SK-N-SH (cell line): Measurements from ENCODE around the gene PLD1. TPM values are rescaled to one million over a fixed set of nuclear protein-coding genes. Genes with fewer than 3 reads are reported as not detected.

Experiments
- CTCF ChIA-PET: fragments of 300-600, 350-600 bp; formaldehyde crosslinking; extraction: SDS; loops from one replicate; lab custom pipeline; 2021; lab: Yijun Ruan, JAX
- POLR2A ChIA-PET: fragments of 350-600 bp; sonication (Branson Sonifier 250); formaldehyde crosslinking; extraction: SDS; loops from one replicate; lab custom pipeline; 2020; ENCODE audit warnings: antibody characterized with exemption, inconsistent platforms; lab: Yijun Ruan, JAX
- DNase-seq: peaks from one replicate; pipeline ENCODE4 v3.0.0; 2012
- H2AFZ ChIP-seq: fragments of 200-600 bp; sonication (generic); 2 replicates; pipeline ENCODE4 v1.8.1; 2016; ENCODE audit warnings: antibody characterized with exemption, mild to moderate bottlenecking, low read depth
- H3F3A ChIP-seq: fragments of 200-600 bp; sonication (generic); replicated peaks from 2 replicates; pipeline ENCODE3; 2016; ENCODE audit warnings: antibody characterized with exemption, mild to moderate bottlenecking; ENCODE audit not compliant: insufficient read depth
- H3K27ac ChIP-seq, 2 experiments: fragments of 200-500 bp in 1 of 2; fragments of 200-600 bp in 1 of 2; sonication (Bioruptor generic) in 1 of 2; sonication (generic), shearing (Covaris generic) in 1 of 2; 2 replicates each; pipeline versions ENCODE4 v1.5.1 to v1.6.1; 2014 to 2016; ENCODE audit warnings: low read depth in 2 of 2, inconsistent platforms in 1 of 2, low read length in 1 of 2, mild to moderate bottlenecking in 1 of 2, mixed read lengths in 1 of 2
- H3K27me3 ChIP-seq: fragments of 200-600 bp; sonication (generic), shearing (Covaris generic); 2 replicates; pipeline ENCODE4 v1.6.1; 2016; ENCODE audit warnings: mixed run types; ENCODE audit not compliant: insufficient read depth
- H3K36me3 ChIP-seq, 2 experiments: fragments of 200-500 bp in 1 of 2; fragments of 200-600 bp in 1 of 2; sonication (Bioruptor generic) in 1 of 2; sonication (generic) in 1 of 2; replicated peaks in 1 of 2; 2 replicates each; pipeline versions ENCODE3 to v1.5.1; 2014 to 2016; ENCODE audit warnings: low read length in 1 of 2, mild to moderate bottlenecking in 1 of 2; ENCODE audit not compliant: insufficient read depth in 2 of 2, control insufficient read depth in 1 of 2
- H3K4me1 ChIP-seq, 2 experiments: fragments of 200-500 bp in 1 of 2; fragments of 200-600 bp in 1 of 2; sonication (Bioruptor generic) in 1 of 2; sonication (generic), shearing (Covaris generic) in 1 of 2; 2 replicates each; pipeline versions ENCODE4 v1.5.1 to v1.6.1; 2014 to 2016; ENCODE audit warnings: low read depth in 1 of 2, low read length in 1 of 2, mixed run types in 1 of 2; ENCODE audit not compliant: insufficient read depth in 2 of 2, control insufficient read depth in 1 of 2
- H3K4me2 ChIP-seq: fragments of 200-600 bp; sonication (generic), shearing (Covaris generic); 2 replicates; pipeline ENCODE4 v1.6.1; 2017; ENCODE audit warnings: mixed run types
- H3K4me3 ChIP-seq, 2 experiments: fragments of 200-500 bp in 1 of 2; fragments of 200-600 bp in 1 of 2; sonication (Bioruptor generic) in 1 of 2; sonication (generic), shearing (Covaris generic) in 1 of 2; 2 replicates each; pipeline versions ENCODE4 v1.5.1 to v1.8.1; 2014 to 2016; ENCODE audit warnings: low read depth in 2 of 2, inconsistent platforms in 1 of 2, low read length in 1 of 2, mild to moderate bottlenecking in 1 of 2, mixed read lengths in 1 of 2, moderate library complexity in 1 of 2
- H3K79me2 ChIP-seq: fragments of 200-600 bp; sonication (generic); 2 replicates; pipeline ENCODE4 v1.8.1; 2017; ENCODE audit warnings: mild to moderate bottlenecking; ENCODE audit not compliant: insufficient read depth
- H3K9ac ChIP-seq: fragments of 200-600 bp; sonication (generic); 2 replicates; pipeline ENCODE4 v1.6.1; 2017; ENCODE audit warnings: mixed run types
- H3K9me2 ChIP-seq: fragments of 200-600 bp; sonication (generic); 2 replicates; pipeline ENCODE4 v1.6.1; 2017; ENCODE audit warnings: mixed run types
- H3K9me3 ChIP-seq: fragments of 200-600 bp; sonication (generic); 2 replicates; pipeline ENCODE4 v1.6.1; 2017; ENCODE audit warnings: mixed run types, mild to moderate bottlenecking, moderate library complexity
- H4K20me1 ChIP-seq: fragments of 200-600 bp; sonication (generic); 2 replicates; pipeline ENCODE4 v1.6.1; 2017; ENCODE audit warnings: mild to moderate bottlenecking, mixed run types; ENCODE audit not compliant: insufficient read depth
- ELF1 ChIP-seq: IDR thresholded peaks from 2 replicates; pipeline ENCODE4 v1.4.0; 2012
- EP300 ChIP-seq, 2 experiments: IDR thresholded peaks; 2 replicates each; pipeline versions ENCODE4 v1.4.0 to v1.6.1; 2012; ENCODE audit warnings: borderline replicate concordance in 1 of 2, low read depth in 1 of 2, low read length in 1 of 2
- EZH2phosphoT487 ChIP-seq: fragments of 200-600 bp; sonication (generic); IDR thresholded peaks from 2 replicates; pipeline ENCODE4 v1.6.1; 2017; ENCODE audit warnings: low read depth, mixed run types, mild to moderate bottlenecking, antibody characterized with exemption, moderate library complexity, borderline replicate concordance
- FOSL2 ChIP-seq: IDR thresholded peaks from 2 replicates; pipeline ENCODE4 v1.4.0; 2012; ENCODE audit warnings: low read depth, mild to moderate bottlenecking, moderate library complexity, borderline replicate concordance
- FOXJ3 ChIP-seq: sonication (generic); formaldehyde crosslinking; IDR thresholded peaks from 2 replicates; pipeline ENCODE4 v1.5.1; 2020; ENCODE audit warnings: mild to moderate bottlenecking, missing genetic modification reagents
- FOXM1 ChIP-seq: IDR thresholded peaks from 2 replicates; pipeline ENCODE4 v1.4.0; 2012; ENCODE audit warnings: low read depth, mild to moderate bottlenecking
- GABPA ChIP-seq: IDR thresholded peaks from 2 replicates; pipeline ENCODE4 v1.4.0; 2012; ENCODE audit warnings: low read depth, mild to moderate bottlenecking
- JUND ChIP-seq: IDR thresholded peaks from 2 replicates; pipeline ENCODE4 v1.4.0; 2012
- MEF2A ChIP-seq: IDR thresholded peaks from 2 replicates; pipeline ENCODE4 v1.4.0; 2012; ENCODE audit warnings: low read depth, borderline replicate concordance
- RAD21 ChIP-seq: IDR thresholded peaks from 2 replicates; pipeline ENCODE4 v1.6.1; 2012; ENCODE audit warnings: mild to moderate bottlenecking, low read length
- RCOR1 ChIP-seq: fragments of 150-350 bp; IDR thresholded peaks from 2 replicates; pipeline ENCODE4 v1.6.1; 2017; ENCODE audit warnings: antibody characterized with exemption, low read length
- RFX5 ChIP-seq: IDR thresholded peaks from 2 replicates; pipeline ENCODE4 v1.6.1; 2012; ENCODE audit warnings: mild to moderate bottlenecking, improper control_type of control experiment, low read length
- SIN3A ChIP-seq: IDR thresholded peaks from 2 replicates; pipeline ENCODE4 v1.6.1; 2012; ENCODE audit warnings: low read depth, mild to moderate bottlenecking, low read length, moderate library complexity, borderline replicate concordance
- WGBS: methylation state at CpG from one replicate; pipeline ENCODE4 v1.1.6; 2017; ENCODE audit warnings: low lambda C conversion rate; 5-methylcytosine and 5-hydroxymethylcytosine counted together
- polyA plus RNA-seq, 3 experiments: library from polyadenylated mRNA; depleted of rRNA; stranded (reverse); fragments of >200 nt; gene quantifications; 2 replicates each; pipeline ENCODE4 v1.2.3, GENCODE V29; 2012
- TF ChIP-seq, protein P1 (sequence below): IDR thresholded peaks from 2 replicates; pipeline ENCODE4 v1.4.0; 2012; ENCODE audit warnings: low read depth, borderline replicate concordance
- TF ChIP-seq, protein P2 (sequence below): fragments of 150-350 bp; IDR thresholded peaks from 2 replicates; pipeline ENCODE4 v1.6.1; 2017; ENCODE audit warnings: antibody characterized with exemption, low read length, low read depth, borderline replicate concordance
- TF ChIP-seq, protein P3 (sequence below): IDR thresholded peaks from 2 replicates; pipeline ENCODE4 v1.6.1; 2012; ENCODE audit warnings: mild to moderate bottlenecking, low read depth, low read length, moderate library complexity
- TF ChIP-seq, protein P4 (sequence below): IDR thresholded peaks from 2 replicates; pipeline ENCODE4; 2012
- TF ChIP-seq, protein P5 (sequence below): fragments of 150-350 bp; IDR thresholded peaks from 2 replicates; pipeline ENCODE4 v1.6.1; 2016; ENCODE audit warnings: mild to moderate bottlenecking, low read depth, low read length

The PLD1 gene
- polyA plus RNA-seq, 1 of the 3 experiments (the other 2 are of a cell fraction) = 6.2 TPM

DNA sequence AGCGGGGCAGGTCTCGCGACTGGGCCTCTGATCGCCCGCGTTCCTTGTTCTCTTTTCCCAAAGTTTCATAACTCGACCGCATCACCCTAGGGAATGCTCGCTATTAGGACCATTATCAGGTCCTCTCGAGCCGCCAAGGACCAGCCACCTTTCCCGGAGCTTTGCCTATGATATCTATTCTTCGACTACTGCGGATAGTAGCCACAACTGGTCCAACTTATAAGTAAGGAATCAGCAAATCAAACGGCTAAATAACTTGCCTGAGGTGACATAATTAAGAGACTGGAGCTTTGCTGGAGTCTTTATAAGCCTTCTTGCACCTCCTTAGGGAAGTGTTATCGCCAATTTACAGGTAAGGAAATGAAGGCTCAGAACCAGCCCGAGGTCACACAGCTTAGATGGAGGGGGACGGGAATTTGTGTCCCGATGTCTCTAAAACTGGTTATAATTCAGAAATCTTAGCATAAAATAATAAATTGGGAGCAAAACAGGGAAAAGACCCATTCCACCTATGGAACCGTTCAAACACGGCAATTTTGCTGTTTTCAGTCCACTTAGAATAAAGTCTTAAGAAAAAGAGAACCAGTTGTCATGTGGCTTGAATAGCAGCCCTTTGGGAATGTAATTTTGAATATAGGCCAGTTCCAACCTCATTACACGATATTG lies 479 bp upstream of the PLD1 start:
- no peaks in the 10 kb centered on the region for H4K20me1 ChIP-seq
- H3K27me3 ChIP-seq = no peaks in the 10 kb centered on the region
- POLR2A ChIA-PET = no interaction called here
- H3K4me3 ChIP-seq = peak overlapping the region; percentile 75 to 79
- H3K36me3 ChIP-seq = no peaks in the 10 kb centered on the region
- peak overlapping the region; percentile 74 for H3K9ac ChIP-seq
- TF ChIP-seq, protein P1, sequence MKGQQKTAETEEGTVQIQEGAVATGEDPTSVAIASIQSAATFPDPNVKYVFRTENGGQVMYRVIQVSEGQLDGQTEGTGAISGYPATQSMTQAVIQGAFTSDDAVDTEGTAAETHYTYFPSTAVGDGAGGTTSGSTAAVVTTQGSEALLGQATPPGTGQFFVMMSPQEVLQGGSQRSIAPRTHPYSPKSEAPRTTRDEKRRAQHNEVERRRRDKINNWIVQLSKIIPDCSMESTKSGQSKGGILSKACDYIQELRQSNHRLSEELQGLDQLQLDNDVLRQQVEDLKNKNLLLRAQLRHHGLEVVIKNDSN = no peak
- TF ChIP-seq FOXJ3 (CRISPR knock-in tag) (no peak), RAD21 (no peak), SIN3A (no peak)
- peaks cover 4% of the 10 kb centered on the region; the same call in 1 of the 2 replicates for H3K79me2 ChIP-seq
- CTCF ChIA-PET = interaction anchor here (0.6 to 1.8 kb wide), 6 partner anchors 13 to 522 kb away, joined by 3 to 10 read pairs (median 3); no protein-coding TSS in a partner anchor
- peak overlapping the region; percentile 51 to 95; a peak in 3 of 4 replicates for H3K27ac ChIP-seq
- no peak for DNase-seq
- peaks cover 21% of the 10 kb centered on the region for H3F3A ChIP-seq
- 29% methylated on average over 18 of the region's 22 CpGs for WGBS
- H2AFZ ChIP-seq = peak overlapping the region; percentile 80; the same call in 1 of the 2 replicates
- H3K9me3 ChIP-seq = no peaks in the 10 kb centered on the region
- peaks cover 12 to 20% of the 10 kb centered on the region in 2 experiments; a peak in 3 of 4 replicates for H3K4me1 ChIP-seq
- no peaks in the 10 kb centered on the region for H3K9me2 ChIP-seq
- H3K4me2 ChIP-seq = peak overlapping the region; percentile 91

DNA sequence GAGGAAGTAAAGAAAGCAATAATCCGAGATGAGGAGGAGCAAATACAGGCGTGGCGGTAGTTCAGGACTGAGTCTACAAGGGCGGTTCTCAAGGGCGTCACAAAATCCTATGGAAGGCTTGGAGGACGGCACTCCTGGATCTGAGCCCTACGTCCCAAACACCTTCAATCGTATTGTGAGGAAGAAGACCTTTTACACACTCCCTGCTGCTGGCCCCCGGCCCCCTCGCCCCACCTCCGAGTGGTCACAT lies 747 bp downstream of the PLD1 start:
- no peaks in the 10 kb centered on the region for H3K36me3 ChIP-seq
- H3K79me2 ChIP-seq = peaks cover 11% of the 10 kb centered on the region; the same call in 1 of the 2 replicates
- H2AFZ ChIP-seq = peak overlapping the region; percentile 80
- H3F3A ChIP-seq = peaks cover 24% of the 10 kb centered on the region
- POLR2A ChIA-PET = no interaction called here
- 21% methylated on average over 11 of the region's 11 CpGs for WGBS
- peak overlapping the region; percentile 75 to 79 for H3K4me3 ChIP-seq
- CTCF ChIA-PET = interaction anchor here (0.6 to 1.8 kb wide), 3 partner anchors 15 to 1461 kb away, joined by 3 to 10 read pairs (median 3); no protein-coding TSS in a partner anchor
- DNase-seq = no peak
- H3K9ac ChIP-seq = peak overlapping the region; percentile 74
- H3K27me3 ChIP-seq = no peaks in the 10 kb centered on the region
- peaks cover 12 to 27% of the 10 kb centered on the region in 2 experiments; a peak in 3 of 4 replicates for H3K4me1 ChIP-seq
- H3K9me2 ChIP-seq = no peaks in the 10 kb centered on the region
- no peaks in the 10 kb centered on the region for H3K9me3 ChIP-seq
- H4K20me1 ChIP-seq = no peaks in the 10 kb centered on the region
- H3K27ac ChIP-seq = peak overlapping the region; percentile 12 to 95
- H3K4me2 ChIP-seq = peak overlapping the region; percentile 91
- TF ChIP-seq RAD21 (no peak), FOSL2 (no peak), RCOR1 (no peak), MEF2A (no peak), EP300 (IDR thresholded peaks at IDR 0.05; ENCODE audit: borderline replicate concordance in 1 of 2, low read depth in 1 of 2, low read length in 1 of 2) (no peak), FOXM1 (no peak), JUND (no peak), RFX5 (no peak), GABPA (no peak), ELF1 (no peak), EZH2phosphoT487 (no peak)
- TF ChIP-seq, protein P2, sequence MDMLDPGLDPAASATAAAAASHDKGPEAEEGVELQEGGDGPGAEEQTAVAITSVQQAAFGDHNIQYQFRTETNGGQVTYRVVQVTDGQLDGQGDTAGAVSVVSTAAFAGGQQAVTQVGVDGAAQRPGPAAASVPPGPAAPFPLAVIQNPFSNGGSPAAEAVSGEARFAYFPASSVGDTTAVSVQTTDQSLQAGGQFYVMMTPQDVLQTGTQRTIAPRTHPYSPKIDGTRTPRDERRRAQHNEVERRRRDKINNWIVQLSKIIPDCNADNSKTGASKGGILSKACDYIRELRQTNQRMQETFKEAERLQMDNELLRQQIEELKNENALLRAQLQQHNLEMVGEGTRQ = no peak
- TF ChIP-seq, protein P3, sequence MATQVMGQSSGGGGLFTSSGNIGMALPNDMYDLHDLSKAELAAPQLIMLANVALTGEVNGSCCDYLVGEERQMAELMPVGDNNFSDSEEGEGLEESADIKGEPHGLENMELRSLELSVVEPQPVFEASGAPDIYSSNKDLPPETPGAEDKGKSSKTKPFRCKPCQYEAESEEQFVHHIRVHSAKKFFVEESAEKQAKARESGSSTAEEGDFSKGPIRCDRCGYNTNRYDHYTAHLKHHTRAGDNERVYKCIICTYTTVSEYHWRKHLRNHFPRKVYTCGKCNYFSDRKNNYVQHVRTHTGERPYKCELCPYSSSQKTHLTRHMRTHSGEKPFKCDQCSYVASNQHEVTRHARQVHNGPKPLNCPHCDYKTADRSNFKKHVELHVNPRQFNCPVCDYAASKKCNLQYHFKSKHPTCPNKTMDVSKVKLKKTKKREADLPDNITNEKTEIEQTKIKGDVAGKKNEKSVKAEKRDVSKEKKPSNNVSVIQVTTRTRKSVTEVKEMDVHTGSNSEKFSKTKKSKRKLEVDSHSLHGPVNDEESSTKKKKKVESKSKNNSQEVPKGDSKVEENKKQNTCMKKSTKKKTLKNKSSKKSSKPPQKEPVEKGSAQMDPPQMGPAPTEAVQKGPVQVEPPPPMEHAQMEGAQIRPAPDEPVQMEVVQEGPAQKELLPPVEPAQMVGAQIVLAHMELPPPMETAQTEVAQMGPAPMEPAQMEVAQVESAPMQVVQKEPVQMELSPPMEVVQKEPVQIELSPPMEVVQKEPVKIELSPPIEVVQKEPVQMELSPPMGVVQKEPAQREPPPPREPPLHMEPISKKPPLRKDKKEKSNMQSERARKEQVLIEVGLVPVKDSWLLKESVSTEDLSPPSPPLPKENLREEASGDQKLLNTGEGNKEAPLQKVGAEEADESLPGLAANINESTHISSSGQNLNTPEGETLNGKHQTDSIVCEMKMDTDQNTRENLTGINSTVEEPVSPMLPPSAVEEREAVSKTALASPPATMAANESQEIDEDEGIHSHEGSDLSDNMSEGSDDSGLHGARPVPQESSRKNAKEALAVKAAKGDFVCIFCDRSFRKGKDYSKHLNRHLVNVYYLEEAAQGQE = no peak
- TF ChIP-seq, protein P4, sequence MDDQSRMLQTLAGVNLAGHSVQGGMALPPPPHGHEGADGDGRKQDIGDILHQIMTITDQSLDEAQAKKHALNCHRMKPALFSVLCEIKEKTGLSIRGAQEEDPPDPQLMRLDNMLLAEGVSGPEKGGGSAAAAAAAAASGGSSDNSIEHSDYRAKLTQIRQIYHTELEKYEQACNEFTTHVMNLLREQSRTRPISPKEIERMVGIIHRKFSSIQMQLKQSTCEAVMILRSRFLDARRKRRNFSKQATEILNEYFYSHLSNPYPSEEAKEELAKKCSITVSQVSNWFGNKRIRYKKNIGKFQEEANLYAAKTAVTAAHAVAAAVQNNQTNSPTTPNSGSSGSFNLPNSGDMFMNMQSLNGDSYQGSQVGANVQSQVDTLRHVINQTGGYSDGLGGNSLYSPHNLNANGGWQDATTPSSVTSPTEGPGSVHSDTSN = no peak
- TF ChIP-seq, protein P5, sequence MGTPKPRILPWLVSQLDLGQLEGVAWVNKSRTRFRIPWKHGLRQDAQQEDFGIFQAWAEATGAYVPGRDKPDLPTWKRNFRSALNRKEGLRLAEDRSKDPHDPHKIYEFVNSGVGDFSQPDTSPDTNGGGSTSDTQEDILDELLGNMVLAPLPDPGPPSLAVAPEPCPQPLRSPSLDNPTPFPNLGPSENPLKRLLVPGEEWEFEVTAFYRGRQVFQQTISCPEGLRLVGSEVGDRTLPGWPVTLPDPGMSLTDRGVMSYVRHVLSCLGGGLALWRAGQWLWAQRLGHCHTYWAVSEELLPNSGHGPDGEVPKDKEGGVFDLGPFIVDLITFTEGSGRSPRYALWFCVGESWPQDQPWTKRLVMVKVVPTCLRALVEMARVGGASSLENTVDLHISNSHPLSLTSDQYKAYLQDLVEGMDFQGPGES = no peak
- TF ChIP-seq, protein P1 = no peak
